Measurements from ENCODE around the gene CLRN2. TPM values are rescaled to one million over a fixed set of nuclear protein-coding genes. Genes with fewer than 3 reads are reported as not detected.

Gene CLRN2
- total and polyA plus RNA-seq, 2 of the 4 experiments (the other 2 are of a cell fraction) = not detected

DNA sequence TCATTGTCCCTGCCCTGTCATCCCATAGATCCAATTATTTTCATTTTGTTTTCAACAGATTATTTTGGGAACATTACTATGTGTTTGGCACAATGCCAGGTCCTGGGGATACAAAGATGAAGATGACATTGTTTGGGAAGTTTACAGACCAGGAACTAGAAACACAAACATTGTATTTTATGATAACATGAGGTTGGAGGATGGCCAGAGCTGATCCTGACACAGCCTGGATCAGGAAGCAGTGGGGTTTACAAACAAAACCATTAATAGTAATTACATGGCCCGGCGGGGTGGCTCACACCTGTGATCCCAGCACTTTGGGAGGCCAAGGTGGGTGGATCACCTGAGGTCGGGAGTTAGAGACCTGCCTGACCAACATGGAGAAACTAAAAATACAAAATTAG is 29.9 kb downstream of the CLRN2 start:
- H3K18ac ChIP-seq (ENCODE audit: low read depth, low read length) = no peak overlapping the region
- no peak overlapping the region for H3K4ac ChIP-seq (ENCODE audit: low read depth, low read length)
- ATAC-seq (ENCODE audit: low read depth) (no peak), DNase-seq (no peak)
- H4K5ac ChIP-seq (ENCODE audit: low read depth, low read length) = no peak overlapping the region
- H2AK5ac ChIP-seq (ENCODE audit: low read depth, low read length) = no peak overlapping the region
- no peak overlapping the region for H2BK15ac ChIP-seq (ENCODE audit: low read depth, low read length)
- H3K14ac ChIP-seq (replicated peaks; ENCODE audit: low read depth, low read length) = no peak overlapping the region
- H3K27me3 ChIP-seq (ENCODE audit: control insufficient read depth, insufficient read depth, low read length) = no peaks in the 10 kb centered on the region; the same call in 1 of the 2 replicates
- H3K9me1 ChIP-seq (ENCODE audit: insufficient read depth, low read length) = no peaks in the 10 kb centered on the region
- ChIA-PET POLR2A (ENCODE audit: unreplicated experiment) (no interaction called here), CTCF (no interaction called here)
- H4K20me1 ChIP-seq (ENCODE audit: insufficient read depth, low read length) = no peaks in the 10 kb centered on the region
- in situ Hi-C loops (cut with MboI; ENCODE audit: low sequenced_read_pairs) (loop anchor here (5.0 kb wide), 1 partner anchor 1047 kb away; no protein-coding TSS in a partner anchor), intact Hi-C loops (cut with micrococcal nuclease) (no loop called here), dilution Hi-C loops (cut with HindIII; ENCODE audit: low sequenced_read_pairs, unreplicated experiment) (no loop called here)
- no peak overlapping the region for H3K4me2 ChIP-seq (ENCODE audit: low read depth, low read length)
- H2BK5ac ChIP-seq (ENCODE audit: low read depth, low read length, poor library complexity, severe bottlenecking) = no peak overlapping the region
- TF ChIP-seq MXI1 (IDR thresholded peaks at IDR 0.05; ENCODE audit: borderline replicate concordance, low read depth, low read length) (no peak), RCOR1 (IDR thresholded peaks at IDR 0.05; ENCODE audit: insufficient replicate concordance, low read length) (no peak), RFX5 (IDR thresholded peaks at IDR 0.05; ENCODE audit: low read depth, low read length) (no peak), USF2 (IDR thresholded peaks at IDR 0.05; ENCODE audit: low read depth, low read length) (no peak), NFE2L2 (IDR thresholded peaks at IDR 0.05; ENCODE audit: low read depth, low read length) (no peak), ELK1 (IDR thresholded peaks at IDR 0.05; ENCODE audit: borderline replicate concordance, low read depth, low read length) (no peak), SMC3 (IDR thresholded peaks at IDR 0.05; ENCODE audit: low read depth, low read length) (no peak)
- H3K27ac ChIP-seq (ENCODE audit: insufficient read depth, low read length) = no peak overlapping the region
- no peaks in the 10 kb centered on the region for H3K79me1 ChIP-seq (ENCODE audit: low read depth in 1 of 2, low read length in 2 of 2)
- H2AK9ac ChIP-seq (replicated peaks; ENCODE audit: low read depth, low read length, poor library complexity) = no peak overlapping the region
- no peak overlapping the region for H2BK20ac ChIP-seq (ENCODE audit: low read depth, low read length)
- H3K23ac ChIP-seq (ENCODE audit: low read depth, low read length) = no peak overlapping the region
- no peak overlapping the region for H3K56ac ChIP-seq (ENCODE audit: extremely low read depth, insufficient read depth, low read length)
- WGBS, 2 experiments (ENCODE audit: extremely low coverage in 2 of 2, insufficient read length in 1 of 2) = no CpG with 5 or more reads among the region's 3 CpGs
- BruUV-seq (replicated peaks) = no TSS peak
- H3K9ac ChIP-seq (ENCODE audit: low read depth, low read length) = no peak overlapping the region
- no peaks in the 10 kb centered on the region for H3K9me3 ChIP-seq (ENCODE audit: control insufficient read depth, insufficient read depth, low read length)
- H4K91ac ChIP-seq (ENCODE audit: insufficient read depth, low read depth, low read length) = no peak overlapping the region
- H4K8ac ChIP-seq (ENCODE audit: low read depth in 2 of 2, low read length in 2 of 2) = no peak overlapping the region
- H3K36me3 ChIP-seq (ENCODE audit: control insufficient read depth, insufficient read depth, low read length) = no peaks in the 10 kb centered on the region
- H2BK120ac ChIP-seq (ENCODE audit: low read depth, low read length) = no peak overlapping the region
- peaks cover 1% of the 10 kb centered on the region; the same call in 1 of the 2 replicates for H3K4me1 ChIP-seq (ENCODE audit: control insufficient read depth, insufficient read depth, low read length)
- no peak overlapping the region for H2AFZ ChIP-seq (replicated peaks; ENCODE audit: low read length, poor library complexity)
- no peak overlapping the region for H3K4me3 ChIP-seq (ENCODE audit: insufficient read depth, low read depth, low read length)
